ENCODE data around the gene ASCC1.
"Not testable (repeated sequence)": the region's sequence is repeated elsewhere in the genome, so short reads cannot be mapped to it uniquely, and the experiment has no call there.

Gene ASCC1

GRCh38 chr10:72221278-72221677 is 5.2 kb upstream of the ASCC1 start:
- no peak for DNase-seq (ENCODE audit: low read depth)

GRCh38 chr10:72220637-72221036 is 4.6 kb upstream of the ASCC1 start:
- DNase-seq (ENCODE audit: low read depth) = no peak

- no peak for DNase-seq (ENCODE audit: low read depth)
Observed at GRCh38 chr10:72219235-72219814, 3.2 kb upstream of the ASCC1 start.

GRCh38 chr10:72218726-72219125 is 2.6 kb upstream of the ASCC1 start:
- no peak for DNase-seq (ENCODE audit: low read depth)

- DNase-seq (ENCODE audit: low read depth) = no peak
Observed at GRCh38 chr10:72218325-72218724, 2.2 kb upstream of the ASCC1 start.

- not testable (repeated sequence) for DNase-seq (ENCODE audit: low read depth)
Observed at GRCh38 chr10:72211832-72212231, 4.2 kb downstream of the ASCC1 start.

- not testable (repeated sequence) for DNase-seq (ENCODE audit: low read depth)
Observed at GRCh38 chr10:72211381-72211780, 4.7 kb downstream of the ASCC1 start.

GRCh38 chr10:72208526-72208925 is 7.5 kb downstream of the ASCC1 start:
- DNase-seq (ENCODE audit: low read depth) = not testable (repeated sequence)

GRCh38 chr10:72206511-72207229 is 9.4 kb downstream of the ASCC1 start:
- no peak for DNase-seq (ENCODE audit: low read depth)

- DNase-seq (ENCODE audit: low read depth) = no peak
Observed at GRCh38 chr10:72204724-72205123, 11.4 kb downstream of the ASCC1 start.

GRCh38 chr10:72204296-72204695 is 11.8 kb downstream of the ASCC1 start:
- no peak for DNase-seq (ENCODE audit: low read depth)

GRCh38 chr10:72201293-72201692 is 14.8 kb downstream of the ASCC1 start:
- DNase-seq (ENCODE audit: low read depth) = no peak

- no peak for DNase-seq (ENCODE audit: low read depth)
Observed at GRCh38 chr10:72200883-72201282, 15.2 kb downstream of the ASCC1 start.

- DNase-seq (ENCODE audit: low read depth) = no peak
Observed at GRCh38 chr10:72194949-72195348, 21.1 kb downstream of the ASCC1 start.

GRCh38 chr10:72186982-72187330 is 29.1 kb downstream of the ASCC1 start:
- no peak for DNase-seq (ENCODE audit: low read depth)

- no peak for DNase-seq (ENCODE audit: low read depth)
Observed at GRCh38 chr10:72186258-72186981, 29.7 kb downstream of the ASCC1 start.

- no peak for DNase-seq (ENCODE audit: low read depth)
Observed at GRCh38 chr10:72184156-72184555, 31.9 kb downstream of the ASCC1 start.

GRCh38 chr10:72177454-72177853 is 38.6 kb downstream of the ASCC1 start:
- DNase-seq (ENCODE audit: low read depth) = no peak

GRCh38 chr10:72176701-72177100 is 39.4 kb downstream of the ASCC1 start:
- no peak for DNase-seq (ENCODE audit: low read depth)

GRCh38 chr10:72175149-72175548 is 40.9 kb downstream of the ASCC1 start:
- DNase-seq (ENCODE audit: low read depth) = no peak

- no peak for DNase-seq (ENCODE audit: low read depth)
Observed at GRCh38 chr10:72174297-72174662, 41.8 kb downstream of the ASCC1 start.

- DNase-seq (ENCODE audit: low read depth) = no peak
Observed at GRCh38 chr10:72173619-72174296, 42.3 kb downstream of the ASCC1 start.

GRCh38 chr10:72173262-72173618 is 42.8 kb downstream of the ASCC1 start:
- no peak for DNase-seq (ENCODE audit: low read depth)
